HEK293 (cell line): Measurements from ENCODE around the gene DDIT4.

Source experiments
- CTCF ChIA-PET: fragments of 350-600 bp; formaldehyde crosslinking; extraction: SDS; loops from one replicate; lab custom pipeline; 2021; ENCODE audit warnings: antibody characterized with exemption; lab: Yijun Ruan, JAX
- POLR2A ChIA-PET: fragments of 300-600 bp; formaldehyde crosslinking; extraction: SDS; loops from one replicate; lab custom pipeline; 2020; ENCODE audit warnings: antibody characterized with exemption, inconsistent platforms; lab: Yijun Ruan, JAX
- H3K27ac ChIP-seq: fragments of 200-500 bp; sonication (Bioruptor generic); 2 replicates; pipeline ENCODE4 v1.5.1; 2014; ENCODE audit warnings: low read depth, low read length, control low read depth, inconsistent platforms; ENCODE audit errors: extremely low read depth
- H3K36me3 ChIP-seq, 2 experiments: fragments of 200-500 bp in 1 of 2; sonication (Bioruptor generic) in 1 of 2; 1 replicate in 1 of 2; 2 replicates in 1 of 2; pipeline ENCODE4 v1.5.1; 2014 to 2017; ENCODE audit warnings: inconsistent platforms in 2 of 2, low read length in 2 of 2; ENCODE audit not compliant: control insufficient read depth in 2 of 2, insufficient read depth in 1 of 2
- H3K4me1 ChIP-seq: fragments of 200-500 bp; sonication (Bioruptor generic); 2 replicates; pipeline ENCODE4 v1.5.1; 2014; ENCODE audit warnings: mild to moderate bottlenecking, low read length, inconsistent platforms; ENCODE audit not compliant: control insufficient read depth, insufficient read depth
- H3K4me3 ChIP-seq: 2 replicates; pipeline ENCODE4 v1.5.1; 2011; ENCODE audit warnings: low read depth, mild to moderate bottlenecking, control low read depth, low read length, moderate library complexity
- H3K9me3 ChIP-seq: fragments of 200-500 bp; sonication (Bioruptor generic); 2 replicates; pipeline ENCODE4 v1.5.1; 2014; ENCODE audit warnings: low read depth, low read length, inconsistent platforms; ENCODE audit not compliant: control insufficient read depth, insufficient read depth
- KLF7 ChIP-seq: fragments of 450-650 bp; formaldehyde crosslinking; IDR thresholded peaks from 2 replicates; pipeline ENCODE4 v1.5.1; 2016; ENCODE audit warnings: missing biosample characterization, missing genetic modification characterization, borderline replicate concordance
- KLF8 ChIP-seq: fragments of 450-650 bp; formaldehyde crosslinking; IDR thresholded peaks from 2 replicates; pipeline ENCODE4 v1.5.1; 2016; ENCODE audit warnings: missing biosample characterization, missing genetic modification characterization
- ZBTB49 ChIP-seq: fragments of 450-650 bp; formaldehyde crosslinking; IDR thresholded peaks from 2 replicates; pipeline ENCODE4 v1.5.1; 2016; ENCODE audit warnings: missing biosample characterization, missing genetic modification characterization, low read depth
- ZBTB7A ChIP-seq: fragments of 450-650 bp; formaldehyde crosslinking; IDR thresholded peaks from 2 replicates; pipeline ENCODE4 v1.5.1; 2016; ENCODE audit warnings: low read depth, missing biosample characterization, missing genetic modification characterization
- ZNF214 ChIP-seq: fragments of 450-650 bp; formaldehyde crosslinking; IDR thresholded peaks from 2 replicates; pipeline ENCODE4 v1.5.1; 2017; ENCODE audit warnings: missing biosample characterization, mild to moderate bottlenecking, missing genetic modification characterization, borderline replicate concordance
- ZNF280D ChIP-seq: fragments of 450-650 bp; formaldehyde crosslinking; IDR thresholded peaks from 2 replicates; pipeline ENCODE4 v1.5.1; 2016; ENCODE audit warnings: missing biosample characterization, missing genetic modification characterization
- ZNF311 ChIP-seq: fragments of 450-650 bp; formaldehyde crosslinking; IDR thresholded peaks from 2 replicates; pipeline ENCODE4 v1.5.1; 2017; ENCODE audit warnings: missing biosample characterization, missing genetic modification characterization, borderline replicate concordance
- ZNF37A ChIP-seq: fragments of 450-650 bp; IDR thresholded peaks from 2 replicates; pipeline ENCODE4 v1.5.1; 2018; ENCODE audit warnings: missing biosample characterization, missing genetic modification characterization
- ZNF416 ChIP-seq: fragments of 450-650 bp; formaldehyde crosslinking; IDR thresholded peaks from 2 replicates; pipeline ENCODE4 v1.5.1; 2016; ENCODE audit warnings: missing biosample characterization, missing genetic modification characterization
- ZNF529 ChIP-seq: fragments of 450-650 bp; formaldehyde crosslinking; IDR thresholded peaks from 2 replicates; pipeline ENCODE4 v1.5.1; 2017; ENCODE audit warnings: missing genetic modification characterization, missing biosample characterization; ENCODE audit not compliant: insufficient replicate concordance
- ZNF629 ChIP-seq: fragments of 450-650 bp; formaldehyde crosslinking; IDR thresholded peaks from 2 replicates; pipeline ENCODE4 v1.5.1; 2017; ENCODE audit warnings: missing biosample characterization, missing genetic modification characterization
- ZNF707 ChIP-seq: fragments of 450-650 bp; formaldehyde crosslinking; IDR thresholded peaks from 2 replicates; pipeline ENCODE4 v1.5.1; 2016; ENCODE audit warnings: missing biosample characterization, missing genetic modification characterization
- ZNF76 ChIP-seq: fragments of 450-650 bp; formaldehyde crosslinking; IDR thresholded peaks from 2 replicates; pipeline ENCODE4; 2016; ENCODE audit warnings: low read depth, missing biosample characterization, missing genetic modification characterization, borderline replicate concordance
- ZSCAN18 ChIP-seq: fragments of 450-650 bp; formaldehyde crosslinking; IDR thresholded peaks from 2 replicates; pipeline ENCODE4 v1.5.1; 2016; ENCODE audit warnings: missing biosample characterization, missing genetic modification characterization

DDIT4 gene

GRCh38 chr10:72297805-72298591, 24.3 kb downstream of the DDIT4 start (continued):
- TF ChIP-seq ZSCAN18 (tag by site-specific recombination) = no peak

- ChIA-PET CTCF (interaction anchor here (1.7 kb wide), 1 partner anchor 24 kb away, joined by 6 read pairs; no protein-coding TSS in a partner anchor), POLR2A (interaction anchor here (1.2 to 2.5 kb wide), 2 partner anchors 22 to 25 kb away, joined by 4 to 23 read pairs; partner anchors contain the start of gene DDIT4)
Measured at GRCh38 chr10:72298592-72299519, 25.1 kb downstream of the DDIT4 start.

More at GRCh38 chr10:72298592-72299519, 25.1 kb downstream of the DDIT4 start:
- H3K4me1 ChIP-seq = no peaks in the 10 kb centered on the region; the same call in 1 of the 2 replicates
- peak overlapping the region; percentile 64; the same call in 1 of the 2 replicates for H3K27ac ChIP-seq
- 0 out of 2 replicates have a peak, but pooled peaks have one; percentile 4 for TF ChIP-seq ZNF629 (tag by site-specific recombination)
- TF ChIP-seq ZNF311 (tag by site-specific recombination) = no peak
- TF ChIP-seq KLF7 (tag by site-specific recombination) = no peak
- 0 out of 2 replicates have a peak, but pooled peaks have one; percentile 34 for TF ChIP-seq ZBTB7A (tag by site-specific recombination)
- no peak for TF ChIP-seq ZNF416
- no peak for TF ChIP-seq ZNF214
- TF ChIP-seq ZNF37A (tag by site-specific recombination) = no peak
- no peak for TF ChIP-seq KLF8
- no peak for TF ChIP-seq ZBTB49 (tag by site-specific recombination)
- no peak for TF ChIP-seq ZNF529 (tag by site-specific recombination)
- no peak for TF ChIP-seq ZNF280D (tag by site-specific recombination)
- no peak for TF ChIP-seq ZNF76 (tag by site-specific recombination)
- no peak for TF ChIP-seq ZNF707 (tag by site-specific recombination)
- no peak overlapping the region for H3K4me3 ChIP-seq
- no peaks in the 10 kb centered on the region for H3K9me3 ChIP-seq
- H3K36me3 ChIP-seq = no peaks in the 10 kb centered on the region
